ENCODE data around the gene GPC6. TPM values are rescaled to one million over a fixed set of nuclear protein-coding genes. Genes with fewer than 3 reads are reported as not detected.

The GPC6 gene
- total RNA-seq, 1 experiment from 2014 or later = 0.22 TPM

- Histone ChIP-seq H3K79me2 (ENCODE audit: insufficient read depth, low read length) (no peaks in the 10 kb centered on the region), H3K27ac (ENCODE audit: low read depth, low read length) (no peak overlapping the region), H2AFZ (ENCODE audit: low read depth, low read length, poor library complexity, severe bottlenecking) (no peak overlapping the region), H3K9me2 (ENCODE audit: insufficient read depth) (no peaks in the 10 kb centered on the region), H4K20me1 (ENCODE audit: insufficient read depth) (no peaks in the 10 kb centered on the region), H3K36me3 (ENCODE audit: control insufficient read depth in 1 of 2, insufficient read depth in 2 of 2, low read length in 2 of 2) (no peaks in the 10 kb centered on the region), H3K4me1 (ENCODE audit: control insufficient read depth in 1 of 2, insufficient read depth in 2 of 2, low read length in 2 of 2) (no peaks in the 10 kb centered on the region), H3K9ac (ENCODE audit: low read length) (no peak overlapping the region), H3K4me3 (replicated peaks in 1 of 2; ENCODE audit: low read depth in 1 of 2, low read length in 2 of 2) (no peak overlapping the region), H3K27me3 (ENCODE audit: insufficient read depth, low read length) (0 out of 2 replicates have a peak, but pooled peaks cover 7% of the 10 kb centered on the region), H3K4me2 (ENCODE audit: low read length) (no peak overlapping the region), H3K9me3 (ENCODE audit: control insufficient read depth in 1 of 2, insufficient read depth in 1 of 2, low read depth in 1 of 2, low read length in 2 of 2) (no peaks in the 10 kb centered on the region)
- no peak for DNase-seq (ENCODE audit: low read depth, low spot score)
- no peak for TF ChIP-seq FOSL1 (IDR thresholded peaks at IDR 0.05; ENCODE audit: low read depth)
- CTCF ChIA-PET = no interaction called here
- POLR2A ChIA-PET = no interaction called here
- no TSS peak for BruUV-seq (replicated peaks)
- intact Hi-C loops (cut with micrococcal nuclease) = no loop called here
- RAD21 ChIA-PET (ENCODE audit: low non-redundant PET in 1 of 2, low total read pairs in 2 of 2, uncharacterized antibody in 2 of 2, unreplicated experiment in 2 of 2) = no interaction called here
- no peak for ATAC-seq
Observed at GRCh38 chr13:94411747-94412146, 1185.1 kb downstream of the GPC6 start.

DNA sequence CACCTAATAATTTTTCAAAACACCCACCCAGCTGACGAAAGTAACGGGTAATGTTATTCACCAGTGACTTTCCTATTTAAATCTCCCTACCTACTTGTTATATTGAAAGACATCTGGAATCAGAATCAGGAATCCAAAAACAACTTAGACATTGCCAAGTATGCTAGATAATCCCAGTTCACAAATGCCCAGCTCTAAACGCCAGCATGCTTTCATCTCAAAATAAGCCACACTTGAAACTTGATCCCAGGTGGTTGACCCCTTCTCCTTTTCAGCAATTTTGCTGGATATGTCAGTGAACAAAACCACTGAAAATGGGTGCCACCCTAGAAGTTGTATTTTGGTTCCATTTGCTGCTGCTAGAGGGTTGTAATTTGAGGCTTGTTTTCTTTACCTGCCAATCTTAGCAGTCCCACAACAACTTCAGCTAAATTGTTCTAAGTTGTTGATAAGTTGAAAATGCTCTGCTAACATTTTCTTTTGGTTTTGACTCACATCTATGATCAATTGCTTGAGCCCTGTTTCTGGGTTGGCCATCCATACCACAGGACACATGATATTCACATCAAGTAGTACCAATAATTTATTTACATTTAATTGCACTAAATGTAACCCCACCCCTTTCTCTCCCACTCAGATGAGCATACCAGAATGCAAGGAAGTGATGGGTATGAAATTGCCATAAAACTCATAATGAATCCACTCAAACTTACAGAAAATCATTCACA is 1186.4 kb downstream of the GPC6 start:
- no peak overlapping the region for H3K4me2 ChIP-seq (ENCODE audit: low read length)
- DNase-seq (ENCODE audit: low read depth, low spot score) = no peak
- RAD21 ChIA-PET (ENCODE audit: low non-redundant PET in 1 of 2, low total read pairs in 2 of 2, uncharacterized antibody in 2 of 2, unreplicated experiment in 2 of 2) = no interaction called here

More for the DNA sequence above, 1186.4 kb downstream of the GPC6 start:
- intact Hi-C loops (cut with micrococcal nuclease) = no loop called here
- CTCF ChIA-PET = no interaction called here
- Histone ChIP-seq H3K9me2 (ENCODE audit: insufficient read depth) (no peaks in the 10 kb centered on the region), H3K4me3 (replicated peaks in 1 of 2; ENCODE audit: low read depth in 1 of 2, low read length in 2 of 2) (no peak overlapping the region), H3K27me3 (ENCODE audit: insufficient read depth, low read length) (0 out of 2 replicates have a peak, but pooled peaks cover 7% of the 10 kb centered on the region), H3K9me3 (ENCODE audit: control insufficient read depth in 1 of 2, insufficient read depth in 1 of 2, low read depth in 1 of 2, low read length in 2 of 2) (no peaks in the 10 kb centered on the region), H3K9ac (ENCODE audit: low read length) (no peak overlapping the region), H3K36me3 (ENCODE audit: control insufficient read depth in 1 of 2, insufficient read depth in 2 of 2, low read length in 2 of 2) (no peaks in the 10 kb centered on the region), H3K4me1 (ENCODE audit: control insufficient read depth in 1 of 2, insufficient read depth in 2 of 2, low read length in 2 of 2) (no peaks in the 10 kb centered on the region), H2AFZ (ENCODE audit: low read depth, low read length, poor library complexity, severe bottlenecking) (no peak overlapping the region), H4K20me1 (ENCODE audit: insufficient read depth) (no peaks in the 10 kb centered on the region), H3K27ac (ENCODE audit: low read depth, low read length) (no peak overlapping the region), H3K79me2 (ENCODE audit: insufficient read depth, low read length) (no peaks in the 10 kb centered on the region)
- no TSS peak for BruUV-seq (replicated peaks)
- TF ChIP-seq ATF3 (IDR thresholded peaks at IDR 0.05) = no peak
- POLR2A ChIA-PET = no interaction called here
- ATAC-seq = no peak
